Stimulated activated CD8-positive, alpha-beta memory T cell treated with anti-CD3 and anti-CD28 coated beads, Interleukin-2, amount 100 ng/mL, for 1 hour (primary cell): ENCODE measurements around the gene ARF1.

Experiments used
- DNase-seq, 2 donors: peaks; one replicate each; pipeline ENCODE4 v3.0.0-alpha.2; 2020; ENCODE audit warnings: low read depth in 2 of 2

ARF1 gene

DNA sequence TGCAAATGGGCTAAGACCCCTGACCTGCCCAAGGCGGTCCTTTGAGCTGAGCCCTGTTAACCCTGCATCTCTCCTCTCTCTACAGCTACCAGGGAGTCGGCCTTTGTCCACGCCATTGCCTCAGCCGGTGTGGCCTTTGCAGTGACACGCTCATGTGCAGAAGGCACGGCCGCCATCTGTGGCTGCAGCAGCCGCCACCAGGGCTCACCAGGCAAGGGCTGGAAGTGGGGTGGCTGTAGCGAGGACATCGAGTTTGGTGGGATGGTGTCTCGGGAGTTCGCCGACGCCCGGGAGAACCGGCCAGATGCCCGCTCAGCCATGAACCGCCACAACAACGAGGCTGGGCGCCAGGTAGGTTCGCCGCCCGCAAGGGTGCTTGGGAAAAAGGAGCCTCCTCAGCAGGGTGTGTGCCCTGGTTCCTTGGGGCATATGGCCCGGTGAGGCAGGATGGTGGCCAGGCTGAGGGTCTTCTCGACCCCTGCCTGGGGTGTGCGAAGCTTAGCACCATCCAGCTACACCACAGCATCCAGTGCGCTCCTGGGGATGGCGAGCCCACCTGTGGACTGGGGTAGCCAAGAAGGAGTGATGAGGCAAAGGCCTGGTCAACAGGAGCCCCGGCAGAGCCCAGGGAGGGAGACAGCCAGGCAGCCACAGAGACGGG, 31.8 kb upstream of the ARF1 start:
- DNase-seq = no peak

GRCh38 chr1:228058172-228058948, 24.1 kb upstream of the ARF1 start:
- no peak for DNase-seq

DNA sequence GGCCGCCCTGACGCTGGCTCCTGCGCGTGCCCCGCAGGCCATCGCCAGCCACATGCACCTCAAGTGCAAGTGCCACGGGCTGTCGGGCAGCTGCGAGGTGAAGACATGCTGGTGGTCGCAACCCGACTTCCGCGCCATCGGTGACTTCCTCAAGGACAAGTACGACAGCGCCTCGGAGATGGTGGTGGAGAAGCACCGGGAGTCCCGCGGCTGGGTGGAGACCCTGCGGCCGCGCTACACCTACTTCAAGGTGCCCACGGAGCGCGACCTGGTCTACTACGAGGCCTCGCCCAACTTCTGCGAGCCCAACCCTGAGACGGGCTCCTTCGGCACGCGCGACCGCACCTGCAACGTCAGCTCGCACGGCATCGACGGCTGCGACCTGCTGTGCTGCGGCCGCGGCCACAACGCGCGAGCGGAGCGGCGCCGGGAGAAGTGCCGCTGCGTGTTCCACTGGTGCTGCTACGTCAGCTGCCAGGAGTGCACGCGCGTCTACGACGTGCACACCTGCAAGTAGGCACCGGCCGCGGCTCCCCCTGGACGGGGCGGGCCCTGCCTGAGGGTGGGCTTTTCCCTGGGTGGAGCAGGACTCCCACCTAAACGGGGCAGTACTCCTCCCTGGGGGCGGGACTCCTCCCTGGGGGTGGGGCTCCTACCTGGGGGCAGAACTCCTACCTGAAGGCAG, 23.4 kb upstream of the ARF1 start:
- no peak for DNase-seq

DNA sequence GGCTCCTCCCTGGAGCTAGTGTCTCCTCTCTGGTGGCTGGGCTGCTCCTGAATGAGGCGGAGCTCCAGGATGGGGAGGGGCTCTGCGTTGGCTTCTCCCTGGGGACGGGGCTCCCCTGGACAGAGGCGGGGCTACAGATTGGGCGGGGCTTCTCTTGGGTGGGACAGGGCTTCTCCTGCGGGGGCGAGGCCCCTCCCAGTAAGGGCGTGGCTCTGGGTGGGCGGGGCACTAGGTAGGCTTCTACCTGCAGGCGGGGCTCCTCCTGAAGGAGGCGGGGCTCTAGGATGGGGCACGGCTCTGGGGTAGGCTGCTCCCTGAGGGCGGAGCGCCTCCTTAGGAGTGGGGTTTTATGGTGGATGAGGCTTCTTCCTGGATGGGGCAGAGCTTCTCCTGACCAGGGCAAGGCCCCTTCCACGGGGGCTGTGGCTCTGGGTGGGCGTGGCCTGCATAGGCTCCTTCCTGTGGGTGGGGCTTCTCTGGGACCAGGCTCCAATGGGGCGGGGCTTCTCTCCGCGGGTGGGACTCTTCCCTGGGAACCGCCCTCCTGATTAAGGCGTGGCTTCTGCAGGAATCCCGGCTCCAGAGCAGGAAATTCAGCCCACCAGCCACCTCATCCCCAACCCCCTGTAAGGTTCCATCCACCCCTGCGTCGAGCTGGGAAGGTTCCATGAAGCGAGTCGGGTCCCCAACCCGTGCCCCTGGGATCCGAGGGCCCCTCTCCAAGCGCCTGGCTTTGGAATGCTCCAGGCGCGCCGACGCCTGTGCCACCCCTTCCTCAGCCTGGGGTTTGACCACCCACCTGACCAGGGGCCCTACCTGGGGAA, 22.7 kb upstream of the ARF1 start:
- no peak for DNase-seq

GRCh38 chr1:228060458-228061190, 21.9 kb upstream of the ARF1 start:
- DNase-seq = no peak

GRCh38 chr1:228061411-228062084, 21.0 kb upstream of the ARF1 start:
- DNase-seq = no peak

DNA sequence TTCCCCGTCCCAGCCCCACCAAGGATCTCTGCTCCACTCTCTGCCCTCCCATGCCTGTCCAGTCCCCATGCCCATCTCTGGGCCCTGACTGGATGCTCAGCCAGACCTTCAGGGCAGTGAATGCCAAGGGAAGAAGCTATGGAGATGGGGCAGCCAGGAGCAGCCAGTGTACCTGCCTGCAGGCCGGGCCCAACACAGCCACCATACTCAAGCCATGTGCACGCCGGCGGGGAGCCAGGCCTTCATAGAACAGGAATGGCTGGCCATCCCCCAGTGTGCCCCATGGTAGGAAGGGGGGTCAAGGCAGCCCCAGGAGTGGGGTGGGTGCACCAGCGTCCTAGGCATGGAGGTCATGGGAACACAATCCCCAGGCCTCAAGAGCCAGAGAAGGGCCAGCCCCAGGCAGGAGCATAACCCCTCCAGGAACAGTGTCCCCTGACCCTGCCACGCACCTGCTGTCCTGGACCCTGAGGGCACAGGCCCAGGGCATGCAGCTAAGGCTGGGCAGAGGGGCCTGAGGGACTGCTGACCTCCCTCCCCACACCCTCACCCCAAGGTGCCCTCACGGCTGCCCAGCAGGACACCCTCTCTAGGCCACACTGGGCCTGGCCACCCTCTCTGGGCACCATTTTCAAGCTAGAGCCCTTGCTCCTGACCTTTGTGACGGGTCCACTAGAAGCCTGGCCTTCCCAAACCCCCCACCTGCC, 20.3 kb upstream of the ARF1 start:
- DNase-seq = no peak

- no peak for DNase-seq
Measured at GRCh38 chr1:228062812-228063211, 19.7 kb upstream of the ARF1 start.

DNA sequence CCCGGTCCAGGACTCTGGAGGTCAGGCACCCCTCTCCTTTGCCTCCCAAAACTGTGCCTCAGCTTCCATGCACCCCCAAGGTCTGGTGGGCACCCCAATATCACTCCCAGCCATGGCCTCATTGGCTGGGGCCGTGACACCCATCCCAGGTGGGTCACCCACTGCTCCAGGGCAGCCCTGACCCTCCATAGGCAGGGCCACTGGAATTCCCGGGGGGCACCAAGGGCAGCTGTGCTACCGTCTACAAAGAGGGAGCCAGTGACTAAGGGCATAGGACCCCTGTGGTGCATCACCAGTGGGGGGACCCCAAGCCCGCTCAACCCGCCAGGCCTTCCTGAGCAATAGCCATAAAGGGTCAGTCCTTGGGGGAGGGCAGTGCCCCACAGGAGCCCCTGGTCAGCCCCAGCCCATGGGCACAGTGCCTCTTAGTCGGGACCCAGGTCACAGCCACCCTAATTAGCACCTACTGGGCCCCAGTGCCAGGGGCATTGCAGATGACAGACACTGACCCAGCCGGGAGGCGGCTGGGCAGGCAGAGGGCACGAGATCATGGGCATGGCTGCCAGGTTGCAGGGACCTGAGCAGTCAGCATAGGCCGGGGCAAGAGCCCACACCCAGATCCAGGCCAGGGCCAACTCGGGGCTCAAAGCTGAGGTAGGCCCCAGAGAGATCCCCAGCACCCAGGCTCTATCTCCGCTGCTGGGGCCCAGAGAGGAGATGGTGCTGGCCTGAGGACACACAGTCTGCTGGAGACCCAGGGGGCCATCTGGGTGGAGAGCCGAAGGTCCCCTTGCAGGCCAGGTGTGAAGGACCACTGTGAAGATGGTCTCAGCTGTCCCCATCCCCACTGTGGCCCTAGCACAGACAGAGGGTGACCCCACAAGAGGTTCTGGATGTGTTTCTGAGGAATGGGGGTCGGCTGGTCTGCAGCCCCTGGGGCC, 19.0 kb upstream of the ARF1 start:
- no peak for DNase-seq

GRCh38 chr1:228064296-228064695, 18.2 kb upstream of the ARF1 start:
- DNase-seq = no peak

DNA sequence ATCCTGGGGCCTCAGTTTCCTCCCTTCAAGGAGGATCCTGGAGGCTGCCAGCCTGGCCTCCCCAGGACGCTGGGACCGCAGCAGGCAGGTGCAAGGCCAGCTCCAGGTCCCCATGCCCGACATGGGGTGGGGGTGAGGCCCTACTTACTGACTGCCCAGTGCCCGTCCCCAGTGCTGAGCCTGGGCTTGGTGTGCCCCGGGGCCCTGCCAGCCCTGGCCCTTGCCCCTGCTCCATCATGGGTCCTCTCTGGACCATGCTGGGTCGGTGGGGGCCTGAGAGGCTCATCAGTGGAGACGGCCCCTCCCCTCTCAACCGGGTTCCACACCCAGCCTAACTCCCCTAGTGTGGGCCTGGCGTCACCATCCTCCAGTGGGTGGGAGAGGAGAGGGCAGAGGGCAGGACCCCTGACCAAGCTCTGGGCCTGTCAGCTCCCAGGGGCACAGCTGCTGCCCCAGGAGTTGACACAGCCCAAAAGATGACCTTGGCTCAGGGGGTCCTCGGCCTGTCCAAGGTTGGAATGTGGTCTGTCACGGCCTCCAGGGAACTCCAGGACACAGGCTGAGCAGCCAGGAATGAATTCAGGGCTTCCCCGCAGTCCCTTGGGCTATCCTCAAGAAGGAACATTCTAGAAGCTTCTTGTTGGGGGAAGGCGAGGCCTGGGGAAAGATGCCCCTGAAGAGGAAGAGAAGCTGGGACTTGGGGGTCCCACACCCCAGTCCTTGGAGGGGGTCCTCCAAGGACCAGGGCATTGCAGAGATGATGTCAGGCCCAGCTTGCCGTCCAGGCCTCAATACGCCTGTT, 17.6 kb upstream of the ARF1 start:
- DNase-seq = no peak

GRCh38 chr1:228065543-228066347, 16.8 kb upstream of the ARF1 start:
- no peak for DNase-seq

DNA sequence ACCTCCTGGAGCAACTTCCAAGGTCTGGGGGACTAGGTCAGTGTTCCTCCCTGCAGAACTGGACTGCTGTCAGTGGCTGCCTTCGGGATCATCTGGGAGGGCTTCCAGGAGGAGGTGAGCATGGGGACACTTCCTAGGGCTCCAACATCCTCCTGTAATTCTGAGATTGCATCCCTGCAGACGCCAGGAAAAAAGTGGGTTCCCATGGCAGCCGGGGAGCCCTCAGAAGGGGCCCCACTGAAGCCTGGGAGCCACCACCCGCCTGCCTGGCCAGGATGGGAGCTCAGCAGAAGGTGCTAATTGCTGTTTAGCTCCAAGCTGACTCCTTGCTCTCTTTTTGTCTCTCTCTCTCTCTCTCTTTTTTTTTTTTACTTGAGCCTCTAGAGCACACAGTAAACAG, 16.1 kb upstream of the ARF1 start:
- no peak for DNase-seq

DNA sequence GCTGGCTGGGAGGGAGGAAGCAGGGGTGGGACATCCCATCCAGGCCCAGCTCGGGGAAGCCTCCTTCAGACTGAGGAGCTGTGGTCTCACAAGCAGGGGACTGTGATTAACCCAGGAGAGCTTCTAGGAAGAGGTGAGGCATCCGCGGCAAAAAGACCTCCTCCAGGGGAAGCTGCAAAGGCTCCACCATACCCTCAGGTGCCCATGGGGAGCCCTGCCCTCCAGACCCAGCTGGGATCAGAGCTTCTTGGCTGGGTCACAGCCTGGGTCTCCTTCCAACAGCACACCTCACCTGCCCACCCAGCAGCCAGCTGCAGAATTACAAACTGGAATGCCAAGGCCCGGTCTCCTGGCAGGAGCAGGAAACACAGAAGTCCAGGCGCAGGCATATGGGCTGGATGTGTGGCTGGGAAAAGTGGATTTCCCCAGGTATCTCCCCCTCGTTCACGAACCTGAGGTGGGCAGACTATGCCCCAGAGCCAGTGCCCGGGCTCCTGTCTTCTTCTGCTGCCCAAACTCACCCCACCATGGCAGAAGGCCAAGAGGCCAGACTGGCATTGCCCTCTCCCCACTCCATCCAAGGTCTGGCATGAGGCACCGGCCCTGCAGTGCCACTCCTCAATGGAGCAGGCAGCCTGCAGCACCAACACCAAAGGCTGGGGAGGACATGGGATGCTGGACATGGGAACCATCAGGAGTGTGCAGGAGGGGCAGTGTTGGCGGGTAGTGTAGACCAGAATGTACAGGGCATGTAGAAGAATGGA, 15.4 kb upstream of the ARF1 start:
- no peak for DNase-seq

DNA sequence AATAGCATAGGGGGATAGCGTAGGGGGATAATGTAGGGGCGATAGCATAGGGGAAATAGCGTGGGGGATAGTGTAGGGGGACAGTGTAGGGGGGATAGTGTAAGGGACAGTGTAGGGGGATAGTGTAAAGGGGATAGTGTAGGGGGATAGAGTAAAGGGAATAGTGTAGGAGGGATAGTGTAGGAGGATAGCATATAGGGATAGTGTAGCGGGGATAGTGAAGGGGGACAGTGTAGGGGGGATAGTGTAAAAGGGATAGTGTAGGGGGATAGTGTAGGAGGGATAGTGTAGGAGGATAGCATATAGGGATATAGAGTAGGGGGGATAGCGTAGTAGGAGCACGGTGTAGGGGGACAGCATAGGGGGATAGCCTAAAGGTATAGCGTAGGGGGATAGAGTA, 14.1 kb upstream of the ARF1 start:
- no peak for DNase-seq

- no peak for DNase-seq
Measured at GRCh38 chr1:228070173-228070572, 12.3 kb upstream of the ARF1 start.

DNA sequence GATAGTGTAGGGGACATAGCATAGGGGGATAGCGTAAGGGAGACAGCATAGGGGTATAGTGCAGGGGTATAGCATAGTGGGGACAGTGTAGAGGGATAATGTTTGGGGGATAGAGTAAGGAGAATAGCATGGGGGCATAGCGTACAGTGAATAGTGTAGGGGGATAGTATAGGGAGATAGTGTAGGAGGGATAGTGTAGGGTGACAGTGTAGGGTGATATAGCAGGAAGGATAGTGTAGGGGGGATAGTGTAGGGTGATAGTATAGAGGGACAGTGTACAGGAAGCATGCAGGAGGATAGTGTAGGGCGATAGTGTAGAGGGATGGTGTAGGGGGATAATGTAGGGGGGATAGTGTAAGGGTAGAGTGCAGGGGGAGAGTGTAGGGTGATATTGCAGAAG, 11.7 kb upstream of the ARF1 start:
- no peak for DNase-seq
